ENCODE results near the gene HFE. TPM values are rescaled to one million over a fixed set of nuclear protein-coding genes. Genes with fewer than 3 reads are reported as not detected.

HFE gene
- total RNA-seq, 1 donor from 2014 or later = 2.6 TPM

DNA sequence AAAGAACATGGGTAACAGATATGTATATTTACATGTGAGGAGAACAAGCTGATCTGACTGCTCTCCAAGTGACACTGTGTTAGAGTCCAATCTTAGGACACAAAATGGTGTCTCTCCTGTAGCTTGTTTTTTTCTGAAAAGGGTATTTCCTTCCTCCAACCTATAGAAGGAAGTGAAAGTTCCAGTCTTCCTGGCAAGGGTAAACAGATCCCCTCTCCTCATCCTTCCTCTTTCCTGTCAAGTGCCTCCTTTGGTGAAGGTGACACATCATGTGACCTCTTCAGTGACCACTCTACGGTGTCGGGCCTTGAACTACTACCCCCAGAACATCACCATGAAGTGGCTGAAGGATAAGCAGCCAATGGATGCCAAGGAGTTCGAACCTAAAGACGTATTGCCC is 5.2 kb downstream of the HFE start:
- no peak for DNase-seq (ENCODE audit: low read depth)

DNA sequence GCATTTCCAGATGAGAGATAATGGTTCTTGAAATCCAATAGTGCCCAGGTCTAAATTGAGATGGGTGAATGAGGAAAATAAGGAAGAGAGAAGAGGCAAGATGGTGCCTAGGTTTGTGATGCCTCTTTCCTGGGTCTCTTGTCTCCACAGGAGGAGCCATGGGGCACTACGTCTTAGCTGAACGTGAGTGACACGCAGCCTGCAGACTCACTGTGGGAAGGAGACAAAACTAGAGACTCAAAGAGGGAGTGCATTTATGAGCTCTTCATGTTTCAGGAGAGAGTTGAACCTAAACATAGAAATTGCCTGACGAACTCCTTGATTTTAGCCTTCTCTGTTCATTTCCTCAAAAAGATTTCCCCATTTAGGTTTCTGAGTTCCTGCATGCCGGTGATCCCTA is 6.8 kb downstream of the HFE start:
- DNase-seq (ENCODE audit: low read depth) = no peak
- no peak overlapping the region for H3K4me3 ChIP-seq (ENCODE audit: low read depth, low read length)
- TF ChIP-seq, protein P1, sequence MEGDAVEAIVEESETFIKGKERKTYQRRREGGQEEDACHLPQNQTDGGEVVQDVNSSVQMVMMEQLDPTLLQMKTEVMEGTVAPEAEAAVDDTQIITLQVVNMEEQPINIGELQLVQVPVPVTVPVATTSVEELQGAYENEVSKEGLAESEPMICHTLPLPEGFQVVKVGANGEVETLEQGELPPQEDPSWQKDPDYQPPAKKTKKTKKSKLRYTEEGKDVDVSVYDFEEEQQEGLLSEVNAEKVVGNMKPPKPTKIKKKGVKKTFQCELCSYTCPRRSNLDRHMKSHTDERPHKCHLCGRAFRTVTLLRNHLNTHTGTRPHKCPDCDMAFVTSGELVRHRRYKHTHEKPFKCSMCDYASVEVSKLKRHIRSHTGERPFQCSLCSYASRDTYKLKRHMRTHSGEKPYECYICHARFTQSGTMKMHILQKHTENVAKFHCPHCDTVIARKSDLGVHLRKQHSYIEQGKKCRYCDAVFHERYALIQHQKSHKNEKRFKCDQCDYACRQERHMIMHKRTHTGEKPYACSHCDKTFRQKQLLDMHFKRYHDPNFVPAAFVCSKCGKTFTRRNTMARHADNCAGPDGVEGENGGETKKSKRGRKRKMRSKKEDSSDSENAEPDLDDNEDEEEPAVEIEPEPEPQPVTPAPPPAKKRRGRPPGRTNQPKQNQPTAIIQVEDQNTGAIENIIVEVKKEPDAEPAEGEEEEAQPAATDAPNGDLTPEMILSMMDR (IDR thresholded peaks at IDR 0.05; ENCODE audit: insufficient read depth, low read length, poor library complexity, severe bottlenecking) = no peak
- no peaks in the 10 kb centered on the region for H3K36me3 ChIP-seq (ENCODE audit: control insufficient read depth, insufficient read depth, low read length)
- H3K27me3 ChIP-seq (ENCODE audit: control insufficient read depth, insufficient read depth, low read length) = no peaks in the 10 kb centered on the region

More for the DNA sequence above, 5.2 kb downstream of the HFE start:
- TF ChIP-seq, protein P1 (IDR thresholded peaks at IDR 0.05; ENCODE audit: insufficient read depth, low read length, poor library complexity, severe bottlenecking) = no peak
- Histone ChIP-seq H3K4me3 (ENCODE audit: low read depth, low read length) (no peak overlapping the region), H3K36me3 (ENCODE audit: control insufficient read depth, insufficient read depth, low read length) (no peaks in the 10 kb centered on the region), H3K27me3 (ENCODE audit: control insufficient read depth, insufficient read depth, low read length) (no peaks in the 10 kb centered on the region)

DNA sequence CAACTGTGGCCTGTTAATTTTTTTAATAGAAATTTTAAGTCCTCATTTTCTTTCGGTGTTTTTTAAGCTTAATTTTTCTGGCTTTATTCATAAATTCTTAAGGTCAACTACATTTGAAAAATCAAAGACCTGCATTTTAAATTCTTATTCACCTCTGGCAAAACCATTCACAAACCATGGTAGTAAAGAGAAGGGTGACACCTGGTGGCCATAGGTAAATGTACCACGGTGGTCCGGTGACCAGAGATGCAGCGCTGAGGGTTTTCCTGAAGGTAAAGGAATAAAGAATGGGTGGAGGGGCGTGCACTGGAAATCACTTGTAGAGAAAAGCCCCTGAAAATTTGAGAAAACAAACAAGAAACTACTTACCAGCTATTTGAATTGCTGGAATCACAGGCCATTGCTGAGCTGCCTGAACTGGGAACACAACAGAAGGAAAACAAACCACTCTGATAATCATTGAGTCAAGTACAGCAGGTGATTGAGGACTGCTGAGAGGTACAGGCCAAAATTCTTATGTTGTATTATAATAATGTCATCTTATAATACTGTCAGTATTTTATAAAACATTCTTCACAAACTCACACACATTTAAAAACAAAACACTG is 10.1 kb downstream of the HFE start:
- no peaks in the 10 kb centered on the region for H3K36me3 ChIP-seq (ENCODE audit: control insufficient read depth, insufficient read depth, low read length)
- no peak for DNase-seq (ENCODE audit: low read depth)
- TF ChIP-seq, protein P1 (IDR thresholded peaks at IDR 0.05; ENCODE audit: insufficient read depth, low read length, poor library complexity, severe bottlenecking) = peak; percentile 66

DNA sequence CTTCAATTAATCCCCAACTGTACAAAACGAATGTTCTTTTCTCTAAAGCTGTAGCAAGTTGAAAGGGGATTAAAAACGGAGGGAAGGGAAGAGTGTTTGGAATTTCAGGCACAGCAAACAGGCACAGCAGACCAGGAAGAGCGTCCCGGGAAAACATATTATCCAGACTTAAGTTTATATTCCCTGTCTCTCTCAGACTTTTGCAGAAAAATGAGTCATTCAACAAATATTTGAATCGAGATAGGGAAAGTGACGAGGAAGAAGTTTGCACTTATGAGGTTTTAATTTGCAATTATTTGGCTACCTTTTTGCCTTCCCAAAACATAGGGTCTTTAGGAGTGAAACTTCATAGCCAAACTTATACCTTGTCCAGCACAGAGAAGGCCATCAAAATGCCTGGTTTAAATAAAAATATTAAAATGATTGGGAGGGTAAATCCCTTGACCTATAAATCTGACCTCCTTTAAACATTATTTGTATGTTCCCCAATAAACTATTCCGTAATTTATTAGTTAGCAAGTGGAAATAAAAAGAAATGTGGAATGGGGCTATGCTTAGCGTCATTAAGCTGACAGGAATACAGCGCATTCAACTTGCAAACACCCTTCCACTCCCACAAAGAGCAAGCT is 16.0 kb downstream of the HFE start:
- TF ChIP-seq, protein P1 (IDR thresholded peaks at IDR 0.05; ENCODE audit: insufficient read depth, low read length, poor library complexity, severe bottlenecking) = no peak
- Histone ChIP-seq H3K36me3 (ENCODE audit: control insufficient read depth, insufficient read depth, low read length) (no peaks in the 10 kb centered on the region), H3K4me3 (ENCODE audit: low read depth, low read length) (no peak overlapping the region), H3K27me3 (ENCODE audit: control insufficient read depth, insufficient read depth, low read length) (no peaks in the 10 kb centered on the region)
- no peak for DNase-seq (ENCODE audit: low read depth)

More for the DNA sequence above, 10.1 kb downstream of the HFE start:
- no peaks in the 10 kb centered on the region for H3K27me3 ChIP-seq (ENCODE audit: control insufficient read depth, insufficient read depth, low read length)
- no peak overlapping the region for H3K4me3 ChIP-seq (ENCODE audit: low read depth, low read length)

DNA sequence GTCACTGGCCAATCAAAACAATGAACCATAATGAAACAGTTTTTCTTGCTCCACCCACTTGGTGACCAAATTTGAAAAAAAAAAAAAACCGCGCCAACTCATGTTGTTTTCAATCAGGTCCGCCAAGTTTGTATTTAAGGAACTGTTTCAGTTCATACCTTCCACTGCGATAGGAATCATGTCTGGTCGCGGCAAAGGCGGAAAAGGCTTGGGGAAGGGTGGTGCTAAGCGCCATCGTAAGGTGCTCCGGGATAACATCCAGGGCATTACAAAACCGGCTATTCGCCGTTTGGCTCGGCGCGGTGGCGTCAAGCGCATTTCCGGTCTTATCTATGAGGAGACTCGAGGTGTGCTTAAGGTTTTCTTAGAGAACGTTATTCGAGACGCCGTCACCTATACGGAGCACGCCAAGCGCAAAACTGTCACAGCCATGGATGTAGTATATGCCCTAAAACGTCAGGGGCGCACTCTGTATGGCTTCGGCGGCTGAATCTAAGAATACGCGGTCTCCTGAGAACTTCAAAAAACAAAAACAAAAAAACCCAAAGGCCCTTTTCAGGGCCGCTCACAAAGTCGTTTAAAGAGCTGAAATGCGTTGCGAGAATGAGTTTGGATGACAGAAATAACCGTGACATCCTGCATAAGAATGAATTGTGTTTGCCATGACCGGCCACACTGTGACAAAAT is 16.7 kb downstream of the HFE start:
- H3K27me3 ChIP-seq (ENCODE audit: control insufficient read depth, insufficient read depth, low read length) = no peaks in the 10 kb centered on the region
- no peaks in the 10 kb centered on the region for H3K36me3 ChIP-seq (ENCODE audit: control insufficient read depth, insufficient read depth, low read length)
- H3K4me3 ChIP-seq (ENCODE audit: low read depth, low read length) = peak overlapping the region; percentile 35
- TF ChIP-seq, protein P1 (IDR thresholded peaks at IDR 0.05; ENCODE audit: insufficient read depth, low read length, poor library complexity, severe bottlenecking) = peak; percentile 47
- DNase-seq (ENCODE audit: low read depth) = peak; percentile 81
